ENCODE data around the gene NOL9. TPM values are rescaled to one million over a fixed set of nuclear protein-coding genes. Genes with fewer than 3 reads are reported as not detected.

NOL9 gene
- total and polyA plus RNA-seq, 2 of the 13 experiments (the other 11 are each of a cell fraction or from before 2014, with no cell fraction given), result 18.0 to 24.7 TPM

- TF ChIP-seq, protein P1, sequence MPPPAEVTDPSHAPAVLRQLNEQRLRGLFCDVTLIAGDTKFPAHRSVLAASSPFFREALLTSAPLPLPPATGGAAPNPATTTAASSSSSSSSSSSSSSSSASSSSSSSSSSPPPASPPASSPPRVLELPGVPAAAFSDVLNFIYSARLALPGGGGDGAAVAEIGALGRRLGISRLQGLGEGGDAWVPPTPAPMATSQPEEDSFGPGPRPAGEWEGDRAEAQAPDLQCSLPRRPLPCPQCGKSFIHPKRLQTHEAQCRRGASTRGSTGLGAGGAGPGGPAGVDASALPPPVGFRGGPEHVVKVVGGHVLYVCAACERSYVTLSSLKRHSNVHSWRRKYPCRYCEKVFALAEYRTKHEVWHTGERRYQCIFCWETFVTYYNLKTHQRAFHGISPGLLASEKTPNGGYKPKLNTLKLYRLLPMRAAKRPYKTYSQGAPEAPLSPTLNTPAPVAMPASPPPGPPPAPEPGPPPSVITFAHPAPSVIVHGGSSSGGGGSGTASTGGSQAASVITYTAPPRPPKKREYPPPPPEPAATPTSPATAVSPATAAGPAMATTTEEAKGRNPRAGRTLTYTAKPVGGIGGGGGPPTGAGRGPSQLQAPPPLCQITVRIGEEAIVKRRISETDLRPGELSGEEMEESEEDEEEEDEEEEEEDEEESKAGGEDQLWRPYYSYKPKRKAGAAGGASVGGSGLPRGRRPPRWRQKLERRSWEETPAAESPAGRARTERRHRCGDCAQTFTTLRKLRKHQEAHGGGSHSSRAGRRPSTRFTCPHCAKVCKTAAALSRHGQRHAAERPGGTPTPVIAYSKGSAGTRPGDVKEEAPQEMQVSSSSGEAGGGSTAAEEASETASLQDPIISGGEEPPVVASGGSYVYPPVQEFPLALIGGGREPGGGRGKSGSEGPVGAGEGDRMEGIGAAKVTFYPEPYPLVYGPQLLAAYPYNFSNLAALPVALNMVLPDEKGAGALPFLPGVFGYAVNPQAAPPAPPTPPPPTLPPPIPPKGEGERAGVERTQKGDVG (CRISPR knock-in tag; IDR thresholded peaks at IDR 0.05; ENCODE audit: borderline replicate concordance), result 0 out of 2 replicates have a peak, but pooled peaks have one; percentile 28
- TF ChIP-seq BCLAF1 (IDR thresholded peaks at IDR 0.05), result no peak
- TF ChIP-seq ZNF615 (CRISPR knock-in tag; IDR thresholded peaks at IDR 0.05; ENCODE audit: borderline replicate concordance), result no peak
- TF ChIP-seq HOXA9 (CRISPR knock-in tag; IDR thresholded peaks at IDR 0.05; ENCODE audit: borderline replicate concordance), result no peak; the same call in 1 of the 2 replicates
- peak; percentile 78 for TF ChIP-seq ZNF142 (CRISPR knock-in tag; IDR thresholded peaks at IDR 0.05)
- TF ChIP-seq LRRFIP1 (CRISPR knock-in tag; conservative IDR thresholded peaks at IDR 0.05), result no peak
- TF ChIP-seq, protein P2, sequence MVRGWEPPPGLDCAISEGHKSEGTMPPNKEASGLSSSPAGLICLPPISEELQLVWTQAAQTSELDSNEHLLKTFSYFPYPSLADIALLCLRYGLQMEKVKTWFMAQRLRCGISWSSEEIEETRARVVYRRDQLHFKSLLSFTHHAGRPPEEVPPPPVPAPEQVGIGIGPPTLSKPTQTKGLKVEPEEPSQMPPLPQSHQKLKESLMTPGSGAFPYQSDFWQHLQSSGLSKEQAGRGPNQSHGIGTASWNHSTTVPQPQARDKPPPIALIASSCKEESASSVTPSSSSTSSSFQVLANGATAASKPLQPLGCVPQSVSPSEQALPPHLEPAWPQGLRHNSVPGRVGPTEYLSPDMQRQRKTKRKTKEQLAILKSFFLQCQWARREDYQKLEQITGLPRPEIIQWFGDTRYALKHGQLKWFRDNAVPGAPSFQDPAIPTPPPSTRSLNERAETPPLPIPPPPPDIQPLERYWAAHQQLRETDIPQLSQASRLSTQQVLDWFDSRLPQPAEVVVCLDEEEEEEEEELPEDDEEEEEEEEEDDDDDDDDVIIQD (CRISPR knock-in tag; IDR thresholded peaks at IDR 0.05; ENCODE audit: low read depth), result no peak
- TF ChIP-seq RCOR2 (CRISPR knock-in tag; IDR thresholded peaks at IDR 0.05), result no peak
- no peak for TF ChIP-seq MEF2D (CRISPR knock-in tag; IDR thresholded peaks at IDR 0.05)
- no peak; the same call in 1 of the 2 replicates for TF ChIP-seq LBX2 (CRISPR knock-in tag; IDR thresholded peaks at IDR 0.05; ENCODE audit: borderline replicate concordance)
Measured at GRCh38 chr1:6601923-6602668, 47.8 kb upstream of the NOL9 start (continued).
